GM12892 (cell line): ENCODE data around the gene EEF1G.
A peak's percentile ranks its signal among the peaks of the same experiment; 100 is the strongest.

Experiments
- POLR2A ChIP-seq: IDR thresholded peaks from 2 replicates; pipeline ENCODE4 v1.6.1; 2011; ENCODE audit warnings: low read depth, low read length, control low read depth
- TAF1 ChIP-seq: IDR thresholded peaks from 2 replicates; pipeline ENCODE4 v1.6.1; 2011; ENCODE audit warnings: low read depth, mild to moderate bottlenecking, control low read depth, low read length, borderline replicate concordance

- TF ChIP-seq POLR2A (peak; percentile 35), TAF1 (no peak)
Observed at GRCh38 chr11:62599901-62600300, 26.2 kb upstream of the EEF1G start.
